GM18505 (cell line): ENCODE data around the gene MANSC4.

Experiments
- ATAC-seq: cut with Tn5 transposase; IDR thresholded peaks from one replicate; pipeline ENCODE4 v1.9.1; 2021; ENCODE audit not compliant: unreplicated experiment
- POLR2A ChIP-seq: IDR thresholded peaks from 4 replicates; pipeline ENCODE4 v1.6.1; 2011; ENCODE audit warnings: borderline replicate concordance; ENCODE audit not compliant: insufficient read depth, insufficient read length; ENCODE audit errors: extremely low read depth

The MANSC4 gene

GRCh38 chr12:27808841-27809240, 28.8 kb upstream of the MANSC4 start:
- TF ChIP-seq POLR2A: no peak
- ATAC-seq: no peak

GRCh38 chr12:27807063-27807703, 27.1 kb upstream of the MANSC4 start:
- no peak for ATAC-seq

GRCh38 chr12:27806259-27806658, 26.2 kb upstream of the MANSC4 start:
- ATAC-seq: no peak
- TF ChIP-seq POLR2A: no peak

More at GRCh38 chr12:27807063-27807703, 27.1 kb upstream of the MANSC4 start:
- TF ChIP-seq POLR2A: no peak

GRCh38 chr12:27805238-27805637, 25.2 kb upstream of the MANSC4 start:
- TF ChIP-seq POLR2A: no peak

GRCh38 chr12:27802936-27803335, 22.9 kb upstream of the MANSC4 start:
- no peak for TF ChIP-seq POLR2A
- ATAC-seq: no peak

More at GRCh38 chr12:27805238-27805637, 25.2 kb upstream of the MANSC4 start:
- no peak for ATAC-seq

GRCh38 chr12:27802511-27802910, 22.5 kb upstream of the MANSC4 start:
- no peak for ATAC-seq

GRCh38 chr12:27801630-27802029, 21.6 kb upstream of the MANSC4 start:
- TF ChIP-seq POLR2A: no peak
- no peak for ATAC-seq

More at GRCh38 chr12:27802511-27802910, 22.5 kb upstream of the MANSC4 start:
- no peak for TF ChIP-seq POLR2A

- TF ChIP-seq POLR2A: no peak
- no peak for ATAC-seq
Observed at GRCh38 chr12:27800819-27801218, 20.8 kb upstream of the MANSC4 start.

GRCh38 chr12:27797301-27798025, 17.4 kb upstream of the MANSC4 start:
- ATAC-seq: no peak

GRCh38 chr12:27796128-27796527, 16.1 kb upstream of the MANSC4 start:
- ATAC-seq: no peak
- no peak for TF ChIP-seq POLR2A

More at GRCh38 chr12:27797301-27798025, 17.4 kb upstream of the MANSC4 start:
- no peak for TF ChIP-seq POLR2A

- no peak for TF ChIP-seq POLR2A
- no peak for ATAC-seq
Observed at GRCh38 chr12:27794818-27795584, 15.0 kb upstream of the MANSC4 start.

GRCh38 chr12:27790179-27790578, 10.1 kb upstream of the MANSC4 start:
- no peak for ATAC-seq
- TF ChIP-seq POLR2A: no peak

- no peak for ATAC-seq
- no peak for TF ChIP-seq POLR2A
Observed at GRCh38 chr12:27787559-27787958, 7.5 kb upstream of the MANSC4 start.
